ENCODE data around the gene HOOK2.
A peak's percentile ranks its signal among the peaks of the same experiment; 100 is the strongest.

The HOOK2 gene

DNA sequence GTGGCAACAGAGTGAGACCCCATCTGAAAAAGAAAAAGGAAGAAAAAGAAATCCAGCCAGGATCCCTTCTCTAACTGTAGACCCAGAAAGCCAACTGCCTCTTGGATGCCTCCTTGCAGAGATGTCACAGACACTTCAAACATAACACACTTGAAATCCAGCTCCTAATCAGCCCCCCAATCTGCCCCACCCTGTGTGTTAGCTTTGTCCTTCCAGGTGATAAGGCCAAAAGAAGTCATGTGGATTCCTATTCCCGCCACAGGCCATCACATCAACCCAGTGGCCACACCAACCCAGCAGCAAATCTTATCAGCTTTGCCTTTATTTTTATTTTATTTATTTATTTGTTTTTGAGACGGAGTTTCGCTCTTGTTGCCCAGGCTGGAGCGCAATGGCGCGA is 15.7 kb downstream of the HOOK2 start:
- no peak overlapping the region for H3K4me3 ChIP-seq (ENCODE audit: low read depth, low read length)
- no peak for DNase-seq (ENCODE audit: low read depth)

DNA sequence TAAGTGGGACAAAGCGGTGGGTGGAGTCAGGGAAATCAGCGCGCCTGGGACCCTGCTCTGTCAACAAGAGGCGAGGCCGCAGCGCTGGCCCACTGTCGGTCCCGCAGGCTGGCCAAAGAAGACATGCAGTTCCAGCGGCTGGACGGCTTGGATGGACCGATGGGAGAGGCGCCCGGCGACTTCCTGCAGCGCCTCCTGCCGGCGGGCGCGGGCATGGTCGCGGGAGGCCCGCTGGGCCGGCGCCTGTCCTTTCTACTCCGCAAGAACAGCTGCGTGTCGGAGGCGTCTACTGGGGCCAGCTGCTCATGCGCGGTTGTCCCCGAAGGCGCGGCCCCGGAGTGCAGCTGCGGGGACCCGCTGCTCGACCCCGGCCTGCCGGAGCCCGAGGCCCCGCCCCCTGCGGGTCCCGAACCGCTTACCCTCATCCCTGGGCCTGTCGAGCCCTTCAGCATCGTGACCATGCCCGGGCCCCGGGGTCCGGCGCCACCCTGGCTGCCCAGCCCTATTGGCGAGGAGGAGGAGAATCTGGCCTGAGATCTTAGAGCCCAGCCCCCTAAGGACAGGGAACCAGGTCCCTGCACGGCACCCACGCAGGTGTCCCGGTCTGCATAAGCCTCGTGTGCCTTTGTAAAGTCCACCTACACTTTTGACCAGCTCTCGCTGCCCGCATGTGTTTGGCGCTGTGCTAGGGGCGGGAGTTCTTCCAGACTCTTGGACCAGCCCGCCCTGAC is 17.6 kb downstream of the HOOK2 start:
- H3K4me3 ChIP-seq (ENCODE audit: low read depth, low read length) = peak overlapping the region; percentile 45
- DNase-seq (ENCODE audit: low read depth) = no peak

DNA sequence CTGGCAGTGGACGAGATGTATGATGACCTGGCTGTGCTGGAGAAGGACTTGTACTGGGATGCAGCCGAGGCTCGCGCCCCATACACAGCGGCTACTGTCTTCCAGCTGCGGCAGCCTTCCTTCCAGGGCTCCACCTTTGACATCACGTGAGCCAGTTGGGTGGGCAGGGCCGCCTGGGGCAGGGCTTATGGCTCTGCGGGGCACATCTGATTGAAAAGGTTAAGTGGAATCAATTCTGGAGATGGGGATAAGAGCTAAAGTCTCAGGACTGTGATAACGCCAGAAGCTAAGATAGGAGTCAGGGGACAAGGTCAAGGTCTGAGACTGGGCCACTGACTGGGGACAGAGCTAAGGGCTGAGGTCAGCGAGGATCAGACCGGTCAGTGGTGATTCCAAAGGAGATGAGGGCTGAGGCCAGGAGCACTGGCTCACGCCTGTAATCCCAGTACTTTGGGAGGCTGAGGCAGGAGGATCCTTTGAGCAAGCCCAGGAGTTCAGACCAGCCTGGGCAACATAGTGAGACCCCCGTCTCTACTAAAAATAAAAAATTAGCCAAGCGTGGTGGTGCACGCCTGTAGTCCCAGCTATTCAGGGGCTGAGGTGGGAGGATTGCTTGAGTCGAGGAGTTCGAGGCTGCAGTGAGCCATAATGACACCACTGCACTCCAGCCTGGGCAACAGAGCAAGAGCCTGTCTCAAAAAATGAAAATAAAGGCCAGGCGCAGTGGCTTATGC is 19.0 kb downstream of the HOOK2 start:
- no peak for DNase-seq (ENCODE audit: low read depth)

DNA sequence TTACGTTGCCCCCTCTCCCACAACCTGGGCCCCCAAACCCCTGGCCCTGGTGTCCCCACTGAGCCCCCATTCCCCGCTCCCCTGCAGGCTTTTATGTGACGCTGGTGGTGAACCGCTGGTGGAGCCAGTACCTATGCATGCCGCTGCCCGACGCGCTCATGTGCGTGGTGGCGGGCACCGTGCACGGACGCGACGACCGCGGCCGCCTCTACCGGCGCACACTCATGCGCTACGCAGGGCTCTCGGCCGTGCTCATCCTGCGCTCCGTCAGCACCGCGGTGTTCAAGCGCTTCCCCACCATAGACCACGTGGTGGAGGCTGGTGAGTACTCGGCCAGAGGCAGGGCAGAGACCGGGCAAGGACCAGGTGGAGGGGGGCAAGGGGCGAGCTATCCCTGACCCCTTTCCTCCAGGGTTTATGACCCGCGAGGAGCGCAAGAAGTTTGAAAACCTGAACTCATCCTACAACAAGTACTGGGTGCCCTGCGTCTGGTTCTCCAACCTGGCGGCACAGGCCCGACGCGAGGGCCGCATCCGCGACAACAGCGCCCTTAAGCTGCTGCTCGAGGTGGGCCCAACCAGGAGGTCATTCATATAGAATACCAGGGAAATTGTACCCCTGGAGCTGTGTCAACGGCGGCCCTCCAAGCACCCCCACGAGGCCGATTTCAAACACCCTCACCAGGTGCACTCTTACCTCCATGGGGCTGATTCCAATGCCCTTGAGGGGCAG is 20.7 kb downstream of the HOOK2 start:
- no peak for DNase-seq (ENCODE audit: low read depth)
- H3K4me3 ChIP-seq (ENCODE audit: low read depth, low read length) = no peak overlapping the region

More for the DNA sequence above, 19.0 kb downstream of the HOOK2 start:
- H3K4me3 ChIP-seq (ENCODE audit: low read depth, low read length) = no peak overlapping the region

DNA sequence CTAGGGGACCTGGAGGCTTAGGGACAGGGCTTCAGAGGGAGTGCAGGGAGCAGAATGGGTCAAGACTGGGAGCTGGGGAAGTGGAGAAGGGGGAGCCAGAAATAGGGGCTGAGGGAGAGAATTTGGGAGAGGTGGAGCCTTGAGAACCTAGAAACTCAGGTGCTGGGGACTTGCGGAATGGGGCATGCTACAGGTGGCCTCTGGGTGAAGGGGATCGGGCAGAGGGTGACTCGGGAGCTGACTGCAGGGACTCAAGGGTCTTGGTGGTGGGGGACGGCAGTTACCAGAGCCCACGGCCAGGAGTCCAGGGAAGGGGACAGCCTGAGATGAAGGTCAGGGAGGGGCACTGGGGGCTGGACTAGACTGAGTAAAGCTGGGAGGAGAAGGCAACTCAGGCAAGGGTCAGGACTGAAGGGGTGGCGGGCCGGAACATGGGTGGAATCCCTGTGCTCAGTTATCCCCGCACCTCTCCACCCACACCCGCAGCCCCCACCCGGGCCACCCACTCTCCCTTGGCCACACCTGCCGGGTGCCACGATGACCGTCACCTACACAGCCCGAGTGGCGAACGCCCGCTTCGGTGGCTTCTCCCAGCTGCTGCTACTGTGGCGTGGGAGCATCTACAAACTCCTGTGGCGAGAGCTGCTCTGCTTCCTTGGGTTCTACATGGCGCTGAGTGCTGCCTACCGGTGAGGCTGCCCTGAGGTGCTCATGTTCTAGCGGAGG is 23.1 kb downstream of the HOOK2 start:
- DNase-seq (ENCODE audit: low read depth) = no peak
- no peak overlapping the region for H3K4me3 ChIP-seq (ENCODE audit: low read depth, low read length)

DNA sequence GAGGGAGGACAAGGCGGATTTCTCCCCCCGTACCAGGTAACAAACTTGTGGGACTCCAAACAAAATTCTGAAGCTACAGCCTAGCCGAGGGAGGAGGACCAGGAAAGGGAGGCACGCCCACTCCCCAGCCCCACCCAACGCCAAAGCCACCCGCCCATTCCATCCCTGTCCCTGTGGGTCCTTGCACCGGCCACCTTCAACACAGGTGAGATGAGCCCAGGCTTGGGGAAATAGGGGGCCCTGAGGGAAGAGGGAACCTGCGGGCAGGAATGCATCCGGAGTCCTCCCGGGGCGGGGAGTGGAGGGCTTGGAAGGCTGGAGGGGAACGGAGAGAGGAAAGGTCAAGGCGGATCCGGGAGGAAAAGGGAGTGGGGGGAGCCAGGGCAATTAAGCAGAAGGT is 23.7 kb downstream of the HOOK2 start, which contains the start of gene BEST2:
Gene BEST2, plus strand, starts transcription at position 157 of the 400 bp plus-strand sequence. CDS start 802 bp downstream, outside the sequence.
- DNase-seq (ENCODE audit: low read depth) = no peak
- no peak within 1 kb of the TSS for H3K4me3 ChIP-seq (ENCODE audit: low read depth, low read length)

DNA sequence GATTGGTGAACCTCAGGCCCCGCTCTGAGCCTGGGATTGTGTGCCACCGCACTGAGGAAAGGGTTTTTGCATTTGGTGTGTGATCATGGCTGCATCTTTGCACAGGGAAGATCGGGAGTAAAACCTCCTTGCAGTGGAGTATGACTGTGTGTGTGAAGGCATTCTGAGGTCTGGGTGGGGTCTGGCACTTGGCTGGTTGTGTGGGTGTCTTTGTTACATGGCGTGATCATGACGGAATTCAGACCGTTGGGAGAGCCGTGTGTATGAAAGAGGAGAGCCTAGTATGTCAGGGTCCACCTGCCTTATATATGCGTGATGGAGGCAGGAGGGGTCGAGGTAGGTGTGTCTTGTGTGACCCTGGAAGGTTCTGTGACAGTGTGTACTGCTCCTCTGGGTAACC is 24.5 kb downstream of the HOOK2 start:
- no peak for DNase-seq (ENCODE audit: low read depth)
- no peak overlapping the region for H3K4me3 ChIP-seq (ENCODE audit: low read depth, low read length)

DNA sequence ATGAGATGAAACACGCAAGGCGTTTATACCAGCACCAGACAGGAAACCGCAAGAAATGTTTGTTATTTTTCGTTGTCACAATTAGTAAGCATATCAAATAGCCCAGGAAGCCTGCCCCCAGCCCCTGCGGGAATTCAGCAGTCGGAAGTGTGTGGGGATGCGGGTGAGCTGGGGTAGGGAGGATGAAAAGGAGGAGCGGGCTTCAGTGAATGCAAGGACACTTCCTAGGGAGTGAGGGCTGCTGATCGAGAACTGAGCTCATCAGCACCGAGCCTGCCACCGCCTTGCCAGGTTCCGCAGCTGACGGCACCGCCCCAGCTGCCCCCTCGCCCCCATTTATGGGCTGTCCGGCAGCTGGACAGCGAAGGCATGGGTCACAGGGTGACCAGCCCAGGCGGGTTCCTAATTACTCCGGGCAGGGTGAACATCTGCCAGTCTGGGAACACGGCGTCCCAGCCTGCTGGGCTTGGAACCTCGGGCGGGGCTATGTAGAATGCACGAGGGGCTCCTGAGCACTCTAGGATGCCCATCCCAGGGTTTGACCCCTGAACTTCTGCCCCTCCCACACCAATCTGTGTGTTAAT is 25.3 kb downstream of the HOOK2 start:
- no peak for DNase-seq (ENCODE audit: low read depth)
- H3K4me3 ChIP-seq (ENCODE audit: low read depth, low read length) = no peak overlapping the region

DNA sequence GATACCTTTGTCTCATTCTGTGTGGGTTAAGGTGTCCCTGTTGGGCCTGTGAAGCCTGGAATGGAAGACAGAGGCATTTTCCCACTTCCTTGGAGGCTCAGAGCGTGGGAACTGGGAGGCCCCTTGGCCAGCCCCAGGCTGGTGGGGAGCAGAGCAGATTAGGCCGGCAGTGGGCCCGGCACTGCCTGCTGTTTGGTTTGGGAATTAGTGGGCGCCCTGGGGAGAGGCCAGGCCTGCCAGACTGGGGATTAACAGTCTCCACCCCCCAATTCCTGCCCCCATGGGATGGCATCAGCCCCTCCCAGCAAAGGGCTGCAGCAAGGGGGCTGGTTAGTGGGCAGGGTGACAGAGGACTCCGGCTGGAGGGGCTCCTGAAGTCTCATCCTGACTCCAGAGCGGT is 26.9 kb downstream of the HOOK2 start:
- no peak overlapping the region for H3K4me3 ChIP-seq (ENCODE audit: low read depth, low read length)
- no peak for DNase-seq (ENCODE audit: low read depth)

DNA sequence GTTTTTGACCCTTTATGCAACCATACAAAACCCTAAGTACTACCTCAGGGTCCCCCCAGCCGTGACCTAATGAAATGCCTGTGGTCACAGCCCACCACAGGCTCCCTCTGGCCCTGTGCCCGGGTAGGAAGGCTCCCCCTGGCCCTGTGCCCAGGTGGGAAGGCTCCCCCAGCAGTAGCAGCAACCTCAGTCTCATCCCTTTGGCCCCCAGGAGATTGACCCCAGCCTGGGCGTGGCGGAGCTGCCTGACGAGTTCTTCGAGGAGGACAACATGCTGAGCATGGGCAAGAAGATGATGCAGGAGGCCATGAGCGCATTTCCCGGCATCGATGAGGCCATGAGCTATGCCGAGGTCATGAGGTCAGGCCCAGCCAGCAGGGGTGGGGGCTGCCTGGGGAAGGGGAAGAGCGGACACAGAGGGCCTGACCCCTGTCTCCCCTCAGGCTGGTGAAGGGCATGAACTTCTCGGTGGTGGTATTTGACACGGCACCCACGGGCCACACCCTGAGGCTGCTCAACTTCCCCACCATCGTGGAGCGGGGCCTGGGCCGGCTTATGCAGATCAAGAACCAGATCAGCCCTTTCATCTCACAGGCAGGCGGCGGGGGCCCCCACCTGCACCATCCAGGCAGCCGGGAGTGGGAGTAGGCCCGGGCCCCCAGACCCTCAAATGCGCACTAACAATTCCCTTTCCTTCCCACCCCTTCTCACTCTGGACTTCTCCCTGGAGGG is 30.0 kb downstream of the HOOK2 start:
- DNase-seq (ENCODE audit: low read depth) = no peak
- no peak overlapping the region for H3K4me3 ChIP-seq (ENCODE audit: low read depth, low read length)

DNA sequence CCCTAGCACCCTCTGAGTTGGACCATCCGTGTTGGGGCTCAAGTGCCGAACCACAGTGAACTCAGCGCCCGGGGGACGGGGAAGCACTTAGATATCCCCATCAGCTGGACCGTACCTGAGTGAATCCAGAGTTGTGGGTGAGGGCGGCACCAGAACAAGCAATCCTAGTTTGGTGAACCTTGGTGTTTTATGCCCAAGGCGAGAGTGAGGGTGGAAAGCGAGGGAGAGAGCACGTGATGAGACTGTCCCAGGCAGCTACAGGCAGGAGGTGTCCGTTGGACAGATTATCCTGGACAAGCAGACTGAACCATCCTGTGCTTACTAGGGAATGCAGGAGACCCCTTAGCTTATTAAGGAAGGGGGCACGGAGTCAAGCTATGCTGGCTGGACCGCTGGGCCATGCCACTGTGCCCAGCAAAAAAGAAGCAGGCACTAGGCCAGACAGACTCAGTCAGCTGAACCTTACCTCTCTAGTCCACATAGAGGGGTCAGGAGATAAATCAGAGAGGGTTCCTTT is 37.5 kb downstream of the HOOK2 start:
- H3K4me3 ChIP-seq (ENCODE audit: low read depth, low read length) = peak overlapping the region; percentile 98
- no peak for DNase-seq (ENCODE audit: low read depth)

DNA sequence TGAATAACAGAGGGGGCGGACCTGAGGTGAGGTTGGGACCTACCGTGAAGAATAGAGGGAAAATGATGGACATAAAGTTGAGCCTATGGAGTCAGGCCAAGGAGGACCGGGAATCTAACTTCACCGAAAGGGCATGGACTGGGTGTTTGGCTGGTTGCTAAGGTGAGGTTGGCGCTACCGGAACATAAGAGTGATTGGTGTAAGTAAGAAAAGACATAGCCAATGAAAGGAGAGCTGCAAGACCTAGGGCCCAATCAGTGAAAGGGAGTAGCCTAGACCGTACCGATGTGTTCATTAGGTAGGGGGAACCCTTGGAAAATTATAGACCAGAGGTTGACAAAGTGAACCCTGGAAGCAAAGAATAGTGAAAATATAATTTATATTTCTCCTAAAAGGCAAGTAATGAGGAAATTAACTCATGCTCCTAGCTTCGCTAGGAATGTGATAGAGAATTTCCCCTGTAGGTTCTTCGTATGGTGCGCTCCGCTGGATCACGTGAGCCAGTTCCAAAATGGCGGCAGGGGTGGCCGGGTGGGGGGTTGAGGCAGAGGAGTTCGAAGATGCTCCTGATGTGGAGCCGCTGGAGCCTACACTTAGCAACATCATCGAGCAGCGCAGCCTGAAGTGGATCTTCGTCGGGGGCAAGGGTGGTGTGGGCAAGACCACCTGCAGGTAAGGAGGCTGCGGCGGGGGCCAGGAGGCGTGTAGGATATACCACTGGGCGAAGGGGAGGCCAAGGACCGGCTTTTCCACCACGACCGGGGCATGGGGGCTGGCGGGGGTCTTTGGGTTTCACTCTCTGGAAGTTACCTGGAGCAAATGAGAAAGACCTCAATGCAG is 38.1 kb downstream of the HOOK2 start, which contains the start of gene GET3:
Gene GET3, plus strand, starts transcription at position 503 of the 840 bp plus-strand sequence. Its CDS starts 9 bp downstream, at position 512.
- peak; percentile 100 for DNase-seq (ENCODE audit: low read depth)
- H3K4me3 ChIP-seq (ENCODE audit: low read depth, low read length) = peak within 1 kb of the TSS; percentile 98

DNA sequence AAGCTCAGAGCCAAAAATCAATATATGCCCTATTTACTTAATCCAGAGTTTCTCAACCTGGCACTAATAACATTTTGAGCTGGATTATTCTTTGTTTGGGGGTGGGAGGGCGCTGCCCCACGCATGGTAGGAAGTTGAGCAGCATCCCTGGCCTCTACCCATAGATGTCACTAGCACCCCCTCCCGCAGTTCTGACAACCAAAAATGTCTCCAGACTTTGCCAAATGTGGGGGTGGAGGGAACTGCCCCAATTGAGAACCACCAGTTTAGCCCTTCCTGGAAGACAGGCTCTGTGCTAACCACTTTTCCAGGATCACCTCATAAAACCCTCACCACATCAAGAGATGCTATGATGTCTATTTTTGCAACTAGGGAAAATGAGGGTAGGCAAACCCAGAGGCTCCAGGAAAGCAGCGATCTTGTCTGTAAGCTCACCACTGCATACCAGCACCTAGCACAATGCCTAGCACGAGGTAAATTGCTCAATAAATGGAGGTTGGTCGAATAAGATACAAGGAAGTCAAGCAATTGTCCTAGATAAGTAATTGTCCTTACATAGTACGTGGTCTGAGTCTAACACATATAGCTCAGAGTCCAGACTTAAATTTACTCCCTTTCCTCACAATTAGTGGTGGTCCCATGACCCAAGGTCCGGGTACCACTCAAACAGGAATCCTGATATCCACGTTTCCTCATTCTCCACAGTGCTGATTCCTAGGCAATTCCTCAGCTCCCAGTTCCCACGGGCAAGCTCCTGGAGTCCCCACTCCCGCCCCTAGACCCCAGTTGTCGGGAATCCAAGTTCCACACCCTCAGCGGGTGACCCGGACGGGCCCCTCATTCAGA is 41.8 kb downstream of the HOOK2 start:
- DNase-seq (ENCODE audit: low read depth) = peak; percentile 33
- peak overlapping the region; percentile 97 for H3K4me3 ChIP-seq (ENCODE audit: low read depth, low read length)

DNA sequence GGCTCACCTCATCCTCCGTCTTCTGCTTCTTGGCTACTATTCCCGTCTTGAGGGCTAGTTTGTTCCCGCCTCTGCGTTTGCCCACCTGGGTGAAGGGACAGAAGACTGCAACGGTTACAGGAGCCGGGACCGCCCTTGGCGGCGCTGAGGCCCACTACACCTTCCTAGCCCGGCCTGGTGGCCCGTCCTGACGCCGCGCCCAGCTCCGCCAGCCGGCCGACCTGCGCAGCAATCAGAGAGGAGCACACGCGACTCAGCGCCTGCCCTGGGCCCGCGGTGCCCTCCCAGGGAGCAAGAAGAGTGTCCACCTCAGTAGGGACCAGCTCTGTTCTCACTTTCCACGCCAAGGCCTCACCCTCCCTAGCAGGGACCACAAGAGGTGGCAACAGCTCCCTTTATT is 44.0 kb downstream of the HOOK2 start:
- DNase-seq (ENCODE audit: low read depth) = no peak
- no peak overlapping the region for H3K4me3 ChIP-seq (ENCODE audit: low read depth, low read length)

DNA sequence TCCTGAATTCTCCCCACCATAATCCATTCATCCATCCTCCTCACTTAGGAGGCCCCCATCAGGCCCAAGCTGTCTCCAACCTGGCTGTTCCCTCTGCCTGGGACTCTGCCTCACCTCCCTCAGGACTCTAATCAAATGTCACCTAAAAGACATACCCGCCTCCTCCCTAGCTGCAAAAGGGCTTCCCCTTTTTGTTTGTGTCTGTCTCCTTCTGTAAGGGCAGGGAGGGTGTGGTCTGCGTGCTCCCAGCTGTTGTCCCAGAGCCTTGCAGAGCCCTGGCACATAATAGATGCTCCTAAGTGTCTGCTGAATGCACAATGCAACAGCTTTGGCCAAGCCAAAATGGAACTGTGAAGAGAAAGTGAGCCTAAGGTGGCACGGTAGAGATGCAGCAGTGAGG is 45.3 kb downstream of the HOOK2 start:
- no peak for DNase-seq (ENCODE audit: low read depth)
- H3K4me3 ChIP-seq (ENCODE audit: low read depth, low read length) = no peak overlapping the region

DNA sequence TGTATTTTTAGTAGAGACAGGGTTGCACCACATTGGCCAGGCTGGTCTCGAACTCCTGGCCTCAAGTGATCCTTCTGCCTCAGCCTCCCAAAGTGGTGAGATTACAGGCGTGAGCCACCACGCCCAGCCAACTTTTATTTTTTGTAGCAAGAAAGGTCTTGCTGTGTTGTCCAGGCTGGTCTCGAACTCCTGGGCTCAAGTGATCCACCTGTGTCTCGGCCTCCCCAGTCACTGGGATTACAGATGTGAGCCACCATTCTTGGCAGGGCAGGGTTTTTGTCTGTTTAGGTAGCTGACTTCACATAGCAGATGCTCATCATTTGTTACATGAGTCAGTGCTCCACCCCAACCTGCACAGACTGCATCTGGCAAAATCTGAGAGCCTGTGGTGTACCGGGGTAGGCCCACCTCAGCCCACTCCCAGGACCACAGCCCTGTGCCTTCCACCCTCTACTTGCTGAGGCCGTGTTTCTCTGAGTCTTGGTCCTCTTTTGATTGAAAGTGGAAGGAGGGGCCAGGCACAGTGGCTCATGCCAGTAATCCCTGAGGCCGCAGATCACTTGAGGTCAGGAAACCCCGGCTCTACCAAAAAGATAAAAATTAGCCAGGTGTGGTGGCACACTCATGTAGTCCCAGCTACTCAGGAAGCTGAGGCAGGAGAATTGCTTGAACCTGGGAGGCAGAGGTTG is 47.5 kb downstream of the HOOK2 start:
- no peak for DNase-seq (ENCODE audit: low read depth)
- H3K4me3 ChIP-seq (ENCODE audit: low read depth, low read length) = no peak overlapping the region

All from skeletal muscle cell (primary cell).